K562 (cell line): Measurements from ENCODE around the gene GOT1. TPM values are rescaled to one million over a fixed set of nuclear protein-coding genes. Genes with fewer than 3 reads are reported as not detected.
A peak's percentile ranks its signal among the peaks of the same experiment; 100 is the strongest.

Experiments
- ATAC-seq: fragments of 200-7000 bp; cut with Tn5 transposase; 3 replicates; pipeline ENCODE4 v1.9.1; 2020; ENCODE audit warnings: moderate library complexity
- BruUV-seq: library from RNA; stranded (reverse); fragments of 400-500 nt; replicated peaks from 2 replicates; lab custom pipeline; 2021; lab: Mats Ljungman, UMichigan
- CTCF ChIA-PET: fragments of 300-600 bp; formaldehyde crosslinking; extraction: SDS; loops from one replicate; lab custom pipeline; 2021; ENCODE audit warnings: low intra/inter-chr PET ratio; lab: Yijun Ruan, JAX
- POLR2A ChIA-PET: fragments of 300-600, 350-650 bp; sonication (Branson Sonifier 250); formaldehyde crosslinking; extraction: SDS; loops from one replicate; lab custom pipeline; 2021; ENCODE audit warnings: antibody characterized with exemption, inconsistent platforms; lab: Yijun Ruan, JAX
- DNase-seq, 4 experiments: peaks; one replicate each; pipeline versions ENCODE4 v3.0.0 to v3.0.0-alpha.2; 2011 to 2018; ENCODE audit warnings: low spot score in 3 of 4, mixed read lengths in 3 of 4; ENCODE audit errors: extremely low read depth in 1 of 4
- FAIRE-seq: peaks from 2 replicates; lab custom pipeline; 2011; peaks lifted over from hg19 to GRCh38; lab: Jason Lieb, UNC
- H2AFZ ChIP-seq: 2 replicates; pipeline ENCODE4 v1.6.0; 2011; ENCODE audit warnings: low read depth, low read length, control low read depth, inconsistent platforms
- H3K27ac ChIP-seq: fragments of 200-600 bp; 3 replicates; pipeline ENCODE4 v1.8.0; 2011; ENCODE audit warnings: low read depth, mild to moderate bottlenecking, control low read depth, inconsistent platforms, low read length, moderate library complexity, mixed read lengths; ENCODE audit errors: extremely low read depth
- H3K27me3 ChIP-seq, 2 experiments: fragments of 300-600 bp in 1 of 2; 2 replicates in 1 of 2; 3 replicates in 1 of 2; pipeline versions ENCODE4 v1.6.0 to v1.8.0; 2011; ENCODE audit warnings: inconsistent platforms in 2 of 2, low read length in 2 of 2, mild to moderate bottlenecking in 1 of 2, mixed read lengths in 1 of 2, moderate library complexity in 1 of 2; ENCODE audit not compliant: control insufficient read depth in 2 of 2, insufficient read depth in 2 of 2
- H3K36me3 ChIP-seq: fragments of 300-600 bp; 3 replicates; pipeline ENCODE4 v1.8.0; 2011; ENCODE audit warnings: mild to moderate bottlenecking, low read length, inconsistent platforms; ENCODE audit not compliant: control insufficient read depth, insufficient read depth
- H3K4me1 ChIP-seq, 2 experiments: fragments of 200-600 bp in 1 of 2; replicated peaks in 1 of 2; 2 replicates in 1 of 2; 3 replicates in 1 of 2; pipeline versions ENCODE4 v1.5.1 to v1.8.0; 2011; ENCODE audit warnings: inconsistent platforms in 2 of 2, low read length in 2 of 2, mild to moderate bottlenecking in 1 of 2, mixed read lengths in 1 of 2, moderate library complexity in 1 of 2; ENCODE audit not compliant: control insufficient read depth in 2 of 2, insufficient read depth in 2 of 2
- H3K4me2 ChIP-seq: 2 replicates; pipeline ENCODE4 v1.6.1; 2011; ENCODE audit warnings: low read length, control low read depth, inconsistent platforms, mixed read lengths; ENCODE audit not compliant: insufficient read depth
- H3K4me3 ChIP-seq: fragments of 200-600 bp; sonication (generic), shearing (Covaris generic); 2 replicates; pipeline ENCODE4 v1.5.1; 2016; ENCODE audit warnings: control low read depth, inconsistent platforms
- H3K79me2 ChIP-seq: fragments of 200-600 bp; 3 replicates; pipeline ENCODE4 v1.8.0; 2011; ENCODE audit warnings: low read length, inconsistent platforms; ENCODE audit not compliant: control insufficient read depth, insufficient read depth
- H3K9ac ChIP-seq, 2 experiments: 2 replicates each; pipeline versions ENCODE4 v1.6.0 to v1.6.1; 2011; ENCODE audit warnings: low read depth in 2 of 2, low read length in 2 of 2, control low read depth in 1 of 2, inconsistent platforms in 1 of 2, mild to moderate bottlenecking in 1 of 2, mixed read lengths in 1 of 2; ENCODE audit not compliant: insufficient read depth in 1 of 2
- H3K9me1 ChIP-seq: one replicate; pipeline ENCODE4 v1.6.0; 2011; ENCODE audit warnings: inconsistent platforms, mild to moderate bottlenecking, low read length, moderate library complexity; ENCODE audit not compliant: control insufficient read depth, insufficient read depth
- H3K9me3 ChIP-seq: replicated peaks from 2 replicates; pipeline ENCODE4 v1.5.1; 2011; ENCODE audit warnings: low read depth, low read length, inconsistent platforms; ENCODE audit not compliant: control insufficient read depth, insufficient read depth
- H4K20me1 ChIP-seq: replicated peaks from 2 replicates; pipeline ENCODE4 v1.6.1; 2011; ENCODE audit warnings: low read length, inconsistent platforms, mixed read lengths; ENCODE audit not compliant: control insufficient read depth, insufficient read depth
- BACH1 ChIP-seq: fragments of 200-800 bp; sonication (Bioruptor generic); IDR thresholded peaks from 2 replicates; pipeline ENCODE4 v1.6.1; 2016; ENCODE audit warnings: missing genetic modification characterization, missing compliant biosample characterization
- BCOR ChIP-seq: fragments of 450-650 bp; IDR thresholded peaks from 2 replicates; pipeline ENCODE4 v1.6.1; 2016
- ETV6 ChIP-seq, 3 experiments: fragments of 150-350 bp in 1 of 3; sonication (generic) in 1 of 3; formaldehyde crosslinking in 1 of 3; IDR thresholded peaks; 2 replicates each; pipeline versions ENCODE4 v1.6.1 to v1.8.0; 2014 to 2022; ENCODE audit warnings: borderline replicate concordance in 2 of 3, low read depth in 2 of 3, antibody characterized with exemption in 1 of 3, low read length in 1 of 3, mild to moderate bottlenecking in 1 of 3, missing genetic modification reagents in 1 of 3
- GATA2 ChIP-seq: sonication (generic); formaldehyde crosslinking; IDR thresholded peaks from 2 replicates; pipeline ENCODE4 v1.4.0; 2020; ENCODE audit warnings: mild to moderate bottlenecking, missing genetic modification reagents
- HDAC1 ChIP-seq, 2 experiments: fragments of 450-650 bp; IDR thresholded peaks; 2 replicates each; pipeline ENCODE4 v1.6.1; 2016 to 2017; ENCODE audit warnings: inconsistent platforms in 1 of 2, mild to moderate bottlenecking in 1 of 2, moderate library complexity in 1 of 2
- NFRKB ChIP-seq: fragments of 450-650 bp; IDR thresholded peaks from 2 replicates; pipeline ENCODE4 v1.6.1; 2016; ENCODE audit warnings: low read depth
- NONO ChIP-seq, 2 experiments: fragments of 200-400 bp in 1 of 2; fragments of 450-650 bp in 1 of 2; formaldehyde crosslinking in 1 of 2; IDR thresholded peaks; 2 replicates each; pipeline ENCODE4 v1.6.1; 2017; ENCODE audit warnings: low read depth in 2 of 2, mild to moderate bottlenecking in 2 of 2, moderate library complexity in 2 of 2, low read length in 1 of 2
- PML ChIP-seq: IDR thresholded peaks from 2 replicates; pipeline ENCODE4 v1.6.1; 2012; ENCODE audit warnings: low read length, inconsistent platforms
- RBM22 ChIP-seq: fragments of 200-400 bp; formaldehyde crosslinking; IDR thresholded peaks from 2 replicates; pipeline ENCODE4 v1.6.1; 2018; ENCODE audit warnings: low read length, low read depth; ENCODE audit not compliant: poor library complexity, severe bottlenecking
- RBM25 ChIP-seq: fragments of 200-400 bp; formaldehyde crosslinking; IDR thresholded peaks from 2 replicates; pipeline ENCODE4 v1.6.1; 2018; ENCODE audit warnings: low read length, low read depth, moderate library complexity; ENCODE audit not compliant: severe bottlenecking
- SMARCB1 ChIP-seq: IDR thresholded peaks from 2 replicates; pipeline ENCODE4 v1.6.1; 2011; ENCODE audit warnings: improper control_type of control experiment, low read depth; ENCODE audit not compliant: insufficient read length
- ZNF511 ChIP-seq: sonication (generic); formaldehyde crosslinking; IDR thresholded peaks from 2 replicates; pipeline ENCODE4 v1.8.0; 2022; ENCODE audit warnings: mild to moderate bottlenecking, missing genetic modification reagents
- WGBS: fragments of 100-300 bp; shearing (Covaris generic); methylation state at CpG from one replicate; pipeline ENCODE4 v1.1.6; 2016; ENCODE audit warnings: low coverage, mixed read lengths; ENCODE audit not compliant: insufficient coverage; ENCODE audit errors: missing lambda C conversion rate; 5-methylcytosine and 5-hydroxymethylcytosine counted together
- in situ Hi-C: fragments of 300-500 bp; cut with MboI; formaldehyde crosslinking; loops from 4 replicates; pipeline ENCODE4 v1.15.0; 2018; ENCODE audit warnings: inconsistent platforms, mixed read lengths
- intact Hi-C: fragments of 100-400 bp; cut with micrococcal nuclease; formaldehyde crosslinking; loops from 2 replicates; pipeline ENCODE4 v1.14.2; 2022
- polyA plus RNA-seq, 8 experiments: library from polyadenylated mRNA; depleted of rRNA in 4 of 8; stranded (reverse) in 5 of 8; unstranded in 3 of 8; fragments of >200 nt; fragmentation: Nextera tagmentation in 2 of 8; fragmentation: Illumina TruSeq in 1 of 8; extraction: Ambion mirVana in 2 of 8; extraction: Trizol in 1 of 8; gene quantifications; 2 replicates each; pipeline versions ENCODE4 v1.2.1 to v1.2.3, GENCODE V29; 2011 to 2014; ENCODE audit warnings: inconsistent platforms in 1 of 8, missing spikeins in 1 of 8
- total RNA-seq, 7 experiments: library from RNA; depleted of rRNA in 6 of 7; stranded (reverse); fragments of >200 nt in 6 of 7; fragmentation: Illumina TruSeq in 2 of 7; extraction: Trizol in 2 of 7; gene quantifications; 2 replicates each; pipeline versions ENCODE4 v1.2.1 to v1.2.3, GENCODE V29; 2011 to 2021; ENCODE audit warnings: low replicate concordance in 1 of 7
- TF ChIP-seq, protein P1 (sequence below), 2 experiments: fragments of 450-650 bp; IDR thresholded peaks; 2 replicates each; pipeline ENCODE4 v1.6.1; 2016
- TF ChIP-seq, protein P2 (sequence below): fragments of 450-650 bp; IDR thresholded peaks from 2 replicates; pipeline ENCODE4 v1.6.1; 2016; ENCODE audit warnings: borderline replicate concordance
- TF ChIP-seq, protein P3 (sequence below), 2 experiments: IDR thresholded peaks; 2 replicates each; pipeline ENCODE4 v1.6.1; 2011; ENCODE audit warnings: borderline replicate concordance in 1 of 2, control low read depth in 1 of 2, low read depth in 1 of 2, low read length in 1 of 2, mild to moderate bottlenecking in 1 of 2, mixed read lengths in 1 of 2, moderate library complexity in 1 of 2; ENCODE audit not compliant: insufficient read depth in 1 of 2, insufficient read length in 1 of 2, poor library complexity in 1 of 2, severe bottlenecking in 1 of 2; ENCODE audit errors: extremely low read depth in 1 of 2

Gene GOT1
- total and polyA plus RNA-seq, 9 of the 15 experiments (the other 6 are each of a cell fraction or from before 2014, with no cell fraction given), result 55.7 to 166 (median 75.4) TPM

DNA sequence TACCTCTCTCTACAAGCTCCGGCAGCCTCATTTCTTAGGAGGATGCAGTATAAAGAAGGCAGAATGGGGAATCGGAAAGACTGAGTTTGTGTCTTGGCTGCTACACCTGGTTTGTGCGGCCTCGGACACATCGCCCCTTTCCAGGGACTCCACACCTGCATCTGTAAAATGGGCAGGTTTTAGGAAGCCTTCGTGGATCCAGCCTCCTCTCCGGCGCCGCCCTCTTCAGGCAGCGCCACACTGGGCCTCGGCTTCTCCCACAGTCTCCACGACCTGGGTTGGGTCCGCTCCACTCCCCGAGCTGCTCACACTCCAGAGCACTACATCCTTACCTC lies 341 bp downstream of the GOT1 start:
- CTCF ChIA-PET, result no interaction called here
- Histone ChIP-seq H3K79me2 (peaks cover 83% of the 10 kb centered on the region), H3K36me3 (peaks cover 31% of the 10 kb centered on the region; the same call in 2 of the 3 replicates), H3K9me3 (no peaks in the 10 kb centered on the region), H3K9ac (peak overlapping the region; percentile 92 to 98), H2AFZ (peak overlapping the region; percentile 88), H3K27ac (peak overlapping the region; percentile 97), H3K27me3 (no peaks in the 10 kb centered on the region), H3K9me1 (peaks cover 8% of the 10 kb centered on the region), H3K4me1 (peaks cover 5 to 16% of the 10 kb centered on the region in 2 experiments; a peak in 3 of 5 replicates), H3K4me3 (peak overlapping the region; percentile 95), H3K4me2 (peak overlapping the region; percentile 97), H4K20me1 (peaks cover 10% of the 10 kb centered on the region)
- in situ Hi-C loops, result loop anchor here (5.0 to 25.0 kb wide), 2 partner anchors 182 to 282 kb away; no protein-coding TSS in a partner anchor
- no peak for DNase-seq
- peak; percentile 37 for ATAC-seq
- BruUV-seq, result no TSS peak
- no peak for FAIRE-seq
- intact Hi-C loops, result loop anchor here (2.0 to 10.0 kb wide), 2 partner anchors 191 to 285 kb away; partner anchors contain the start of gene SLC25A28
- WGBS, result 0% methylated on average over 6 of the region's 14 CpGs
- POLR2A ChIA-PET, result interaction anchor here (0.6 to 3.7 kb wide), 20 partner anchors 8 to 1349 kb away, joined by 3 to 23 read pairs (median 4); partner anchors contain the start of genes COX15, CUTC, ENTPD7 and SLC25A28
- TF ChIP-seq NFRKB (peak; percentile 75; the same call in 1 of the 2 replicates), HDAC1 (IDR thresholded peaks at IDR 0.05) (peak in 1 of 2 experiments; percentile 64; a peak in 2 of 4 replicates), GATA2 (CRISPR knock-in tag) (0 out of 2 replicates have a peak, but pooled peaks have one; percentile 7), NONO (IDR thresholded peaks at IDR 0.05; ENCODE audit: low read depth in 2 of 2, low read length in 1 of 2) (no peak), BCOR (peak; percentile 47; the same call in 1 of the 2 replicates), PML (no peak), ETV6 (IDR thresholded peaks at IDR 0.05; ENCODE audit: borderline replicate concordance in 1 of 2, low read depth in 2 of 2, low read length in 1 of 2) (no peak), ETV6 (CRISPR knock-in tag; IDR thresholded peaks at IDR 0.05; ENCODE audit: borderline replicate concordance) (no peak), ZNF511 (CRISPR knock-in tag) (peak; percentile 75; the same call in 1 of the 2 replicates), BACH1 (tag) (no peak), RBM22 (peak; percentile 54), RBM25 (peak; percentile 79), SMARCB1 (peak; percentile 55)
- TF ChIP-seq, protein P1, sequence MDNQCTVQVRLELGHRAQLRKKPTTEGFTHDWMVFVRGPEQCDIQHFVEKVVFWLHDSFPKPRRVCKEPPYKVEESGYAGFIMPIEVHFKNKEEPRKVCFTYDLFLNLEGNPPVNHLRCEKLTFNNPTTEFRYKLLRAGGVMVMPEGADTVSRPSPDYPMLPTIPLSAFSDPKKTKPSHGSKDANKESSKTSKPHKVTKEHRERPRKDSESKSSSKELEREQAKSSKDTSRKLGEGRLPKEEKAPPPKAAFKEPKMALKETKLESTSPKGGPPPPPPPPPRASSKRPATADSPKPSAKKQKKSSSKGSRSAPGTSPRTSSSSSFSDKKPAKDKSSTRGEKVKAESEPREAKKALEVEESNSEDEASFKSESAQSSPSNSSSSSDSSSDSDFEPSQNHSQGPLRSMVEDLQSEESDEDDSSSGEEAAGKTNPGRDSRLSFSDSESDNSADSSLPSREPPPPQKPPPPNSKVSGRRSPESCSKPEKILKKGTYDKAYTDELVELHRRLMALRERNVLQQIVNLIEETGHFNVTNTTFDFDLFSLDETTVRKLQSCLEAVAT (IDR thresholded peaks at IDR 0.05), result peak in 1 of 2 experiments; percentile 81; a peak in 2 of 4 replicates
- TF ChIP-seq, protein P2, sequence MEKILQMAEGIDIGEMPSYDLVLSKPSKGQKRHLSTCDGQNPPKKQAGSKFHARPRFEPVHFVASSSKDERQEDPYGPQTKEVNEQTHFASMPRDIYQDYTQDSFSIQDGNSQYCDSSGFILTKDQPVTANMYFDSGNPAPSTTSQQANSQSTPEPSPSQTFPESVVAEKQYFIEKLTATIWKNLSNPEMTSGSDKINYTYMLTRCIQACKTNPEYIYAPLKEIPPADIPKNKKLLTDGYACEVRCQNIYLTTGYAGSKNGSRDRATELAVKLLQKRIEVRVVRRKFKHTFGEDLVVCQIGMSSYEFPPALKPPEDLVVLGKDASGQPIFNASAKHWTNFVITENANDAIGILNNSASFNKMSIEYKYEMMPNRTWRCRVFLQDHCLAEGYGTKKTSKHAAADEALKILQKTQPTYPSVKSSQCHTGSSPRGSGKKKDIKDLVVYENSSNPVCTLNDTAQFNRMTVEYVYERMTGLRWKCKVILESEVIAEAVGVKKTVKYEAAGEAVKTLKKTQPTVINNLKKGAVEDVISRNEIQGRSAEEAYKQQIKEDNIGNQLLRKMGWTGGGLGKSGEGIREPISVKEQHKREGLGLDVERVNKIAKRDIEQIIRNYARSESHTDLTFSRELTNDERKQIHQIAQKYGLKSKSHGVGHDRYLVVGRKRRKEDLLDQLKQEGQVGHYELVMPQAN, result 0 out of 2 replicates have a peak, but pooled peaks have one; percentile 35
- TF ChIP-seq, protein P3, sequence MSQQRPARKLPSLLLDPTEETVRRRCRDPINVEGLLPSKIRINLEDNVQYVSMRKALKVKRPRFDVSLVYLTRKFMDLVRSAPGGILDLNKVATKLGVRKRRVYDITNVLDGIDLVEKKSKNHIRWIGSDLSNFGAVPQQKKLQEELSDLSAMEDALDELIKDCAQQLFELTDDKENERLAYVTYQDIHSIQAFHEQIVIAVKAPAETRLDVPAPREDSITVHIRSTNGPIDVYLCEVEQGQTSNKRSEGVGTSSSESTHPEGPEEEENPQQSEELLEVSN (IDR thresholded peaks at IDR 0.05; ENCODE audit: borderline replicate concordance in 1 of 2, extremely low read depth in 1 of 2, insufficient read depth in 1 of 2, insufficient read length in 1 of 2, low read depth in 1 of 2, low read length in 1 of 2, poor library complexity in 1 of 2, severe bottlenecking in 1 of 2), result no peak
